ENCODE results near the gene HELZ2. TPM values are rescaled to one million over a fixed set of nuclear protein-coding genes. Genes with fewer than 3 reads are reported as not detected.

The HELZ2 gene
- total and polyA plus RNA-seq, 2 donors (not counting 1 experiment from before 2014, with no cell fraction given) = 3.3 to 47.6 TPM

GRCh38 chr20:63585616-63586565 lies 11.9 kb upstream of the HELZ2 start:
- Histone ChIP-seq H3K4me1 (ENCODE audit: control insufficient read depth, extremely low read depth, insufficient read depth, low read length) (no peaks in the 10 kb centered on the region), H3K4me2 (ENCODE audit: extremely low read depth, insufficient read depth, low read length) (no peak overlapping the region), H3K27me3 (ENCODE audit: control insufficient read depth, insufficient read depth, low read length) (no peaks in the 10 kb centered on the region), H3K9me3 (ENCODE audit: control insufficient read depth, insufficient read depth, low read depth, low read length) (no peaks in the 10 kb centered on the region), H2AFZ (ENCODE audit: low read length) (no peak overlapping the region), H3K27ac (ENCODE audit: insufficient read depth, low read length) (no peak overlapping the region), H4K20me1 (ENCODE audit: control insufficient read depth, extremely low read depth, insufficient read depth, low read length) (no peaks in the 10 kb centered on the region), H3K4me3 (replicated peaks in 1 of 4; ENCODE audit: control extremely low read depth in 1 of 4, insufficient read depth in 1 of 4, low read depth in 3 of 4, low read length in 4 of 4) (no peak overlapping the region), H3K9ac (ENCODE audit: insufficient read depth, low read length) (no peak overlapping the region), H3K36me3 (ENCODE audit: control insufficient read depth, insufficient read depth, low read length) (peaks cover 7% of the 10 kb centered on the region), H3K79me2 (ENCODE audit: control insufficient read depth, insufficient read depth, low read length) (no peaks in the 10 kb centered on the region)
- DNase-seq (ENCODE audit: low read depth in 2 of 2) = no peak
- TF ChIP-seq CTCF (conservative IDR thresholded peaks at IDR 0.05 in 1 of 2, IDR thresholded peaks at IDR 0.05 in 1 of 2; ENCODE audit: low read depth in 1 of 2, low read length in 2 of 2) (no peak), EZH2 (IDR thresholded peaks at IDR 0.05; ENCODE audit: low read length, missing control alignments) (no peak)

DNA sequence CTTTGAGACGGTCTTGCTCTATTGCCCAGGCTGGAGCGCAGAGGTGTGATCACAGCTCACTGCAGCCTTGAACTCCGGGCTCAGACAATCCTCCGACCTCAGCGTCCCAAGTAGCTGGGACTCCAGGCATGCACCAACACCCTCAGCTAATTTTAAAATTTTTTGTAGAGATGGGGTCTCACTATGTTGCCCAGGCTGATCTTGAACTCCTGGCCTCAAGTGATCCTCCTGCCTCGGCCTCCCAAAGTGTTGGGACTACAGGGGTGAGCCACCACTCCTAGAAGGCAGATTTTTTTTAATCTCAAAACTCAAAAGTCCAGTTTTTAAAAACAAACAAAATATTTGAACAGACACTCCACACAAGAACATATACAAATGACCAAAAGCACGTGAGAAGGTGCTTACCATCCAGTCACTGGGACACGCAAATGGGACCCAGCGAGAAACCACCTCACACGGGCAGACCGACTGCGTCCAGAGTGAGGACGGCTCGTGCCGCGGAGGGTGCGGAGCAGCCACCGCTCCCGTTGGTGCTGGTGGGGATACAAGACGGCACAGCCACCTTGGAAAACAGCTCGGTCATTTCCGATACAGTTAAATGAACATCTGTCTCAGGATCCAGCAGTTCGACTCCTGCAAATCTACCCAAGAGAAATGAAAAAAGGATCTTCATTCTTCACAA lies 8.5 kb upstream of the HELZ2 start:
- H3K36me3 ChIP-seq (ENCODE audit: control insufficient read depth, insufficient read depth, low read length) = no peaks in the 10 kb centered on the region
- peak overlapping the region; percentile 39 for H3K4me2 ChIP-seq (ENCODE audit: extremely low read depth, insufficient read depth, low read length)
- TF ChIP-seq EZH2 (IDR thresholded peaks at IDR 0.05; ENCODE audit: low read length, missing control alignments) (no peak), CTCF (conservative IDR thresholded peaks at IDR 0.05 in 1 of 2, IDR thresholded peaks at IDR 0.05 in 1 of 2; ENCODE audit: low read depth in 1 of 2, low read length in 2 of 2) (no peak)
- H3K4me3 ChIP-seq (replicated peaks in 1 of 4; ENCODE audit: control extremely low read depth in 1 of 4, insufficient read depth in 1 of 4, low read depth in 3 of 4, low read length in 4 of 4) = peak overlapping the region in 1 of 4 experiments; percentile 35
- peak overlapping the region; percentile 44 for H2AFZ ChIP-seq (ENCODE audit: low read length)
- H3K9ac ChIP-seq (ENCODE audit: insufficient read depth, low read length) = no peak overlapping the region
- no peaks in the 10 kb centered on the region for H3K79me2 ChIP-seq (ENCODE audit: control insufficient read depth, insufficient read depth, low read length)
- H3K4me1 ChIP-seq (ENCODE audit: control insufficient read depth, extremely low read depth, insufficient read depth, low read length) = no peaks in the 10 kb centered on the region
- H3K9me3 ChIP-seq (ENCODE audit: control insufficient read depth, insufficient read depth, low read depth, low read length) = no peaks in the 10 kb centered on the region
- no peak overlapping the region for H3K27ac ChIP-seq (ENCODE audit: insufficient read depth, low read length)
- no peak for DNase-seq (ENCODE audit: low read depth in 2 of 2)
- H3K27me3 ChIP-seq (ENCODE audit: control insufficient read depth, insufficient read depth, low read length) = peaks cover 3% of the 10 kb centered on the region
- no peaks in the 10 kb centered on the region for H4K20me1 ChIP-seq (ENCODE audit: control insufficient read depth, extremely low read depth, insufficient read depth, low read length)

DNA sequence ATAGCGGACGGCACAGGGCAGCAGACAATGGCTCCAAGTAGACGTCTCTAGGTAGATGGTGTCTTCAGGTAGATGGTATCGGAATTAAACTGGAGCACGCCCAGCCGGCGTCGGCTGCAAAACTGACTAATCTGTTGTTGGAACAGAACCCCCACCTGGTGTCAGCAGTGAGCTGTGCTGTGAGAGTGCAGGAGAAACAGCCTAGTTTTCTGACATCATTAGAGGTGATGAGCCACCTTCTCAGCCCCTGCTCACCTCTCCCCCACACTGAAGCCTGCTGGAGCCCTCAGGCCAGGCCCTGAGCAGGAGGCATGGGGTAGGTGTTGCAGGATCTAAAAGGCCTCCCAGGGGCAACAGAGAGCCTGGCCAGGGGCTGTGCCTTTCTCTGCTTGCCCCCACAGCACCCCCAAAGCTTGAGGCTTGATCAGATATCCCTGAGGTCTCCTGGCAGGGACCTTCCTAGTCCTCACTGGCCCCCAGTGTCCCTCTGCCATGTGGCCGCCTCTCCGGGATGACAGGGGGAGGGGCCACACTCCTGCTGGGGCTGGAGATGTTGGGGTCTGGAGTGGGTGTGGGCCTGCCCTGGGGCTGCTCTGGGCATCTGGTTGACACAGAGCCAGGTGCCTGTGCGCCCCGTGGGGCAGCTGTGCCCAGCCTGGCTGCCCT lies 6.9 kb upstream of the HELZ2 start:
- peak; percentile 41 to 44 for DNase-seq (ENCODE audit: low read depth in 2 of 2)
- no peak overlapping the region for H3K4me3 ChIP-seq (replicated peaks in 1 of 4; ENCODE audit: control extremely low read depth in 1 of 4, insufficient read depth in 1 of 4, low read depth in 3 of 4, low read length in 4 of 4)
- H3K4me2 ChIP-seq (ENCODE audit: extremely low read depth, insufficient read depth, low read length) = no peak overlapping the region
- H4K20me1 ChIP-seq (ENCODE audit: control insufficient read depth, extremely low read depth, insufficient read depth, low read length) = no peaks in the 10 kb centered on the region
- no peaks in the 10 kb centered on the region for H3K9me3 ChIP-seq (ENCODE audit: control insufficient read depth, insufficient read depth, low read depth, low read length)
- TF ChIP-seq CTCF (conservative IDR thresholded peaks at IDR 0.05 in 1 of 2, IDR thresholded peaks at IDR 0.05 in 1 of 2; ENCODE audit: low read depth in 1 of 2, low read length in 2 of 2) = peak; percentile 23 to 44
- no peak for TF ChIP-seq EZH2 (IDR thresholded peaks at IDR 0.05; ENCODE audit: low read length, missing control alignments)
- H2AFZ ChIP-seq (ENCODE audit: low read length) = no peak overlapping the region
- H3K27ac ChIP-seq (ENCODE audit: insufficient read depth, low read length) = no peak overlapping the region
- H3K27me3 ChIP-seq (ENCODE audit: control insufficient read depth, insufficient read depth, low read length) = peaks cover 3% of the 10 kb centered on the region
- H3K79me2 ChIP-seq (ENCODE audit: control insufficient read depth, insufficient read depth, low read length) = no peaks in the 10 kb centered on the region
- no peaks in the 10 kb centered on the region for H3K36me3 ChIP-seq (ENCODE audit: control insufficient read depth, insufficient read depth, low read length)
- no peaks in the 10 kb centered on the region for H3K4me1 ChIP-seq (ENCODE audit: control insufficient read depth, extremely low read depth, insufficient read depth, low read length)
- no peak overlapping the region for H3K9ac ChIP-seq (ENCODE audit: insufficient read depth, low read length)

All from fibroblast of lung (primary cell).